K562 (cell line): ENCODE measurements around the gene NBPF3. TPM values are rescaled to one million over a fixed set of nuclear protein-coding genes. Genes with fewer than 3 reads are reported as not detected.

ENCODE experiments used
- ATAC-seq: fragments of 200-7000 bp; cut with Tn5 transposase; 3 replicates; pipeline ENCODE4 v1.9.1; 2020; ENCODE audit warnings: moderate library complexity
- BruUV-seq: library from RNA; stranded (reverse); fragments of 400-500 nt; replicated peaks from 2 replicates; lab custom pipeline; 2021; lab: Mats Ljungman, UMichigan
- CTCF ChIA-PET: fragments of 300-600 bp; formaldehyde crosslinking; extraction: SDS; loops from one replicate; lab custom pipeline; 2021; ENCODE audit warnings: low intra/inter-chr PET ratio; lab: Yijun Ruan, JAX
- POLR2A ChIA-PET: fragments of 300-600, 350-650 bp; sonication (Branson Sonifier 250); formaldehyde crosslinking; extraction: SDS; loops from one replicate; lab custom pipeline; 2021; ENCODE audit warnings: antibody characterized with exemption, inconsistent platforms; lab: Yijun Ruan, JAX
- DNase-seq, 4 experiments: peaks; one replicate each; pipeline versions ENCODE4 v3.0.0 to v3.0.0-alpha.2; 2011 to 2018; ENCODE audit warnings: low spot score in 3 of 4, mixed read lengths in 3 of 4; ENCODE audit errors: extremely low read depth in 1 of 4
- FAIRE-seq: peaks from 2 replicates; lab custom pipeline; 2011; peaks lifted over from hg19 to GRCh38; lab: Jason Lieb, UNC
- H2AFZ ChIP-seq: 2 replicates; pipeline ENCODE4 v1.6.0; 2011; ENCODE audit warnings: low read depth, low read length, control low read depth, inconsistent platforms
- H3K27ac ChIP-seq: fragments of 200-600 bp; 3 replicates; pipeline ENCODE4 v1.8.0; 2011; ENCODE audit warnings: low read depth, mild to moderate bottlenecking, control low read depth, inconsistent platforms, low read length, moderate library complexity, mixed read lengths; ENCODE audit errors: extremely low read depth
- H3K27me3 ChIP-seq, 2 experiments: fragments of 300-600 bp in 1 of 2; 2 replicates in 1 of 2; 3 replicates in 1 of 2; pipeline versions ENCODE4 v1.6.0 to v1.8.0; 2011; ENCODE audit warnings: inconsistent platforms in 2 of 2, low read length in 2 of 2, mild to moderate bottlenecking in 1 of 2, mixed read lengths in 1 of 2, moderate library complexity in 1 of 2; ENCODE audit not compliant: control insufficient read depth in 2 of 2, insufficient read depth in 2 of 2
- H3K36me3 ChIP-seq: fragments of 300-600 bp; 3 replicates; pipeline ENCODE4 v1.8.0; 2011; ENCODE audit warnings: mild to moderate bottlenecking, low read length, inconsistent platforms; ENCODE audit not compliant: control insufficient read depth, insufficient read depth
- H3K4me1 ChIP-seq, 2 experiments: fragments of 200-600 bp in 1 of 2; replicated peaks in 1 of 2; 2 replicates in 1 of 2; 3 replicates in 1 of 2; pipeline versions ENCODE4 v1.5.1 to v1.8.0; 2011; ENCODE audit warnings: inconsistent platforms in 2 of 2, low read length in 2 of 2, mild to moderate bottlenecking in 1 of 2, mixed read lengths in 1 of 2, moderate library complexity in 1 of 2; ENCODE audit not compliant: control insufficient read depth in 2 of 2, insufficient read depth in 2 of 2
- H3K4me2 ChIP-seq: 2 replicates; pipeline ENCODE4 v1.6.1; 2011; ENCODE audit warnings: low read length, control low read depth, inconsistent platforms, mixed read lengths; ENCODE audit not compliant: insufficient read depth
- H3K4me3 ChIP-seq: fragments of 200-600 bp; sonication (generic), shearing (Covaris generic); 2 replicates; pipeline ENCODE4 v1.5.1; 2016; ENCODE audit warnings: control low read depth, inconsistent platforms
- H3K79me2 ChIP-seq: fragments of 200-600 bp; 3 replicates; pipeline ENCODE4 v1.8.0; 2011; ENCODE audit warnings: low read length, inconsistent platforms; ENCODE audit not compliant: control insufficient read depth, insufficient read depth
- H3K9ac ChIP-seq, 2 experiments: 2 replicates each; pipeline versions ENCODE4 v1.6.0 to v1.6.1; 2011; ENCODE audit warnings: low read depth in 2 of 2, low read length in 2 of 2, control low read depth in 1 of 2, inconsistent platforms in 1 of 2, mild to moderate bottlenecking in 1 of 2, mixed read lengths in 1 of 2; ENCODE audit not compliant: insufficient read depth in 1 of 2
- H3K9me1 ChIP-seq: one replicate; pipeline ENCODE4 v1.6.0; 2011; ENCODE audit warnings: inconsistent platforms, mild to moderate bottlenecking, low read length, moderate library complexity; ENCODE audit not compliant: control insufficient read depth, insufficient read depth
- H3K9me3 ChIP-seq: replicated peaks from 2 replicates; pipeline ENCODE4 v1.5.1; 2011; ENCODE audit warnings: low read depth, low read length, inconsistent platforms; ENCODE audit not compliant: control insufficient read depth, insufficient read depth
- H4K20me1 ChIP-seq: replicated peaks from 2 replicates; pipeline ENCODE4 v1.6.1; 2011; ENCODE audit warnings: low read length, inconsistent platforms, mixed read lengths; ENCODE audit not compliant: control insufficient read depth, insufficient read depth
- CREB3L1 ChIP-seq: fragments of 450-650 bp; IDR thresholded peaks from 2 replicates; pipeline ENCODE4 v1.6.1; 2014; ENCODE audit warnings: low read depth, mild to moderate bottlenecking, moderate library complexity, borderline replicate concordance
- HBP1 ChIP-seq: fragments of 450-650 bp; formaldehyde crosslinking; IDR thresholded peaks from 2 replicates; pipeline ENCODE4 v1.4.0; 2022; ENCODE audit warnings: missing genetic modification characterization
- HDAC3 ChIP-seq: fragments of 450-650 bp; IDR thresholded peaks from 2 replicates; pipeline ENCODE4 v1.6.1; 2018; ENCODE audit warnings: borderline replicate concordance, mild to moderate bottlenecking, moderate library complexity; ENCODE audit not compliant: partially characterized antibody
- KAT7 ChIP-seq: sonication (generic); formaldehyde crosslinking; IDR thresholded peaks from 2 replicates; pipeline ENCODE4 v1.8.0; 2022; ENCODE audit warnings: missing genetic modification reagents, mild to moderate bottlenecking, borderline replicate concordance
- NFE2 ChIP-seq: IDR thresholded peaks from 2 replicates; pipeline ENCODE4 v1.6.1; 2014; ENCODE audit warnings: antibody characterized with exemption, low read depth
- RBM25 ChIP-seq: fragments of 200-400 bp; formaldehyde crosslinking; IDR thresholded peaks from 2 replicates; pipeline ENCODE4 v1.6.1; 2018; ENCODE audit warnings: low read length, low read depth, moderate library complexity; ENCODE audit not compliant: severe bottlenecking
- SRSF9 ChIP-seq: fragments of 200-400 bp; formaldehyde crosslinking; IDR thresholded peaks from 2 replicates; pipeline ENCODE4 v1.6.1; 2017; ENCODE audit warnings: low read depth, low read length, borderline replicate concordance
- ZEB2 ChIP-seq: fragments of 450-650 bp; IDR thresholded peaks from 2 replicates; pipeline ENCODE4 v1.6.1; 2016
- WGBS: fragments of 100-300 bp; shearing (Covaris generic); methylation state at CpG from one replicate; pipeline ENCODE4 v1.1.6; 2016; ENCODE audit warnings: low coverage, mixed read lengths; ENCODE audit not compliant: insufficient coverage; ENCODE audit errors: missing lambda C conversion rate; 5-methylcytosine and 5-hydroxymethylcytosine counted together
- in situ Hi-C: fragments of 300-500 bp; cut with MboI; formaldehyde crosslinking; loops from 4 replicates; pipeline ENCODE4 v1.15.0; 2018; ENCODE audit warnings: inconsistent platforms, mixed read lengths
- intact Hi-C: fragments of 100-400 bp; cut with micrococcal nuclease; formaldehyde crosslinking; loops from 2 replicates; pipeline ENCODE4 v1.14.2; 2022
- polyA plus RNA-seq, 8 experiments: library from polyadenylated mRNA; depleted of rRNA in 4 of 8; stranded (reverse) in 5 of 8; unstranded in 3 of 8; fragments of >200 nt; fragmentation: Nextera tagmentation in 2 of 8; fragmentation: Illumina TruSeq in 1 of 8; extraction: Ambion mirVana in 2 of 8; extraction: Trizol in 1 of 8; gene quantifications; 2 replicates each; pipeline versions ENCODE4 v1.2.1 to v1.2.3, GENCODE V29; 2011 to 2014; ENCODE audit warnings: inconsistent platforms in 1 of 8, missing spikeins in 1 of 8
- total RNA-seq, 7 experiments: library from RNA; depleted of rRNA in 6 of 7; stranded (reverse); fragments of >200 nt in 6 of 7; fragmentation: Illumina TruSeq in 2 of 7; extraction: Trizol in 2 of 7; gene quantifications; 2 replicates each; pipeline versions ENCODE4 v1.2.1 to v1.2.3, GENCODE V29; 2011 to 2021; ENCODE audit warnings: low replicate concordance in 1 of 7
- TF ChIP-seq, protein P1 (sequence below): fragments of 450-650 bp; IDR thresholded peaks from 2 replicates; pipeline ENCODE4 v1.6.1; 2016

NBPF3 gene
- total and polyA plus RNA-seq, 9 of the 15 experiments (the other 6 are each of a cell fraction or from before 2014, with no cell fraction given), result 1.5 to 7.3 (median 5.4) TPM

GRCh38 chr1:21447311-21447710 lies 7.4 kb downstream of the NBPF3 start:
- 45% methylated on average over 5 of the region's 5 CpGs for WGBS
- BruUV-seq, result no TSS peak
- H3K79me2 ChIP-seq, result no peaks in the 10 kb centered on the region
- no peaks in the 10 kb centered on the region for H3K9me3 ChIP-seq
- no peak for TF ChIP-seq NFE2
- TF ChIP-seq ZEB2, result no peak
- TF ChIP-seq KAT7 (CRISPR knock-in tag), result no peak
- no peak for TF ChIP-seq CREB3L1
- TF ChIP-seq HBP1, result no peak
- no peak for TF ChIP-seq SRSF9
- TF ChIP-seq HDAC3, result no peak
- TF ChIP-seq, protein P1, sequence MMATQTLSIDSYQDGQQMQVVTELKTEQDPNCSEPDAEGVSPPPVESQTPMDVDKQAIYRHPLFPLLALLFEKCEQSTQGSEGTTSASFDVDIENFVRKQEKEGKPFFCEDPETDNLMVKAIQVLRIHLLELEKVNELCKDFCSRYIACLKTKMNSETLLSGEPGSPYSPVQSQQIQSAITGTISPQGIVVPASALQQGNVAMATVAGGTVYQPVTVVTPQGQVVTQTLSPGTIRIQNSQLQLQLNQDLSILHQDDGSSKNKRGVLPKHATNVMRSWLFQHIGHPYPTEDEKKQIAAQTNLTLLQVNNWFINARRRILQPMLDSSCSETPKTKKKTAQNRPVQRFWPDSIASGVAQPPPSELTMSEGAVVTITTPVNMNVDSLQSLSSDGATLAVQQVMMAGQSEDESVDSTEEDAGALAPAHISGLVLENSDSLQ, result no peak
- no peak for TF ChIP-seq RBM25
- H3K9ac ChIP-seq, result no peak overlapping the region
- intact Hi-C loops (no loop called here), in situ Hi-C loops (no loop called here)
- ChIA-PET CTCF (no interaction called here), POLR2A (no interaction called here)
- H3K4me1 ChIP-seq, result peaks cover 0 to 4% of the 10 kb centered on the region in 2 experiments; a peak in 2 of 5 replicates
- H3K27ac ChIP-seq, result no peak overlapping the region
- no peaks in the 10 kb centered on the region for H3K36me3 ChIP-seq
- DNase-seq (no peak), ATAC-seq (no peak), FAIRE-seq (no peak)
- H2AFZ ChIP-seq, result no peak overlapping the region
- no peak overlapping the region for H3K4me3 ChIP-seq
- peaks cover 0 to 3% of the 10 kb centered on the region in 2 experiments; a peak in 1 of 5 replicates for H3K27me3 ChIP-seq
- H3K4me2 ChIP-seq, result no peak overlapping the region
- no peaks in the 10 kb centered on the region for H4K20me1 ChIP-seq
- H3K9me1 ChIP-seq, result no peaks in the 10 kb centered on the region
